Upper lobe of left lung (tissue), 6 donors: ENCODE data around the gene SNX10. TPM values are rescaled to one million over a fixed set of nuclear protein-coding genes. Genes with fewer than 3 reads are reported as not detected.

ENCODE experiments used
- ATAC-seq, 2 donors: fragments of 200-7000 bp; cut with Tn5 transposase; one replicate each; pipeline ENCODE4 v1.9.1; 2022; ENCODE audit warnings: mild to moderate bottlenecking in 2 of 2, moderate library complexity in 2 of 2; ENCODE audit not compliant: low FRiP score in 2 of 2
- DNase-seq, 2 donors: peaks; one replicate each; pipeline ENCODE4 v3.0.0-alpha.2; 2019 to 2020
- H3K27ac ChIP-seq, 4 donors: fragments of 200-600 bp; sonication (generic); one replicate each; pipeline ENCODE4 v1.5.1; 2016 to 2019
- H3K27me3 ChIP-seq, 4 donors: fragments of 200-600 bp; sonication (generic); one replicate each; pipeline ENCODE4 v1.5.1; 2017 to 2019
- H3K36me3 ChIP-seq, 4 donors: fragments of 200-600 bp; sonication (generic); one replicate each; pipeline ENCODE4 v1.5.1; 2016 to 2019
- H3K4me1 ChIP-seq, 4 donors: fragments of 200-600 bp; sonication (generic); one replicate each; pipeline ENCODE4 v1.5.1; 2018 to 2019
- H3K4me3 ChIP-seq, 4 donors: fragments of 200-600 bp; sonication (generic); one replicate each; pipeline ENCODE4 v1.5.1; 2017 to 2019; ENCODE audit warnings: mild to moderate bottlenecking in 2 of 4, moderate library complexity in 1 of 4
- H3K9me3 ChIP-seq, 4 donors: fragments of 200-600 bp; sonication (generic); one replicate each; pipeline ENCODE4 v1.5.1; 2018 to 2019
- CTCF ChIP-seq, 6 experiments: fragments of 450-650 bp in 4 of 6; fragments of 200-600 bp in 2 of 6; sonication (generic) in 2 of 6; IDR thresholded peaks; one replicate each; pipeline ENCODE4 v1.5.1; 2016 to 2019; ENCODE audit warnings: antibody characterized with exemption in 6 of 6
- EP300 ChIP-seq, 4 donors: sonication (generic); formaldehyde crosslinking; IDR thresholded peaks; one replicate each; pipeline ENCODE4 v1.5.1; 2017; ENCODE audit warnings: antibody characterized with exemption in 4 of 4, control low read depth in 2 of 4
- POLR2A ChIP-seq, 4 donors: fragments of 450-650 bp; IDR thresholded peaks; one replicate each; pipeline ENCODE4 v1.5.1; 2016 to 2017; ENCODE audit warnings: antibody characterized with exemption in 4 of 4, mild to moderate bottlenecking in 2 of 4
- POLR2AphosphoS5 ChIP-seq, 2 donors: sonication (generic); formaldehyde crosslinking; IDR thresholded peaks; one replicate each; pipeline ENCODE4 v1.5.1; 2017; ENCODE audit warnings: antibody characterized with exemption in 2 of 2
- WGBS, 2 donors: methylation state at CpG; one replicate each; pipeline ENCODE4 v1.1.5; 2017 to 2018; 5-methylcytosine and 5-hydroxymethylcytosine counted together
- total RNA-seq, 6 donors: library from RNA; depleted of rRNA in 4 of 6; stranded (reverse); fragments of >200 nt in 4 of 6; gene quantifications; one replicate each; pipeline versions ENCODE4 v1.1.0 to v1.2.1, GENCODE V29; 2016 to 2021
- donor health status: DM: no; HTN: no; CAD: no; lungs with moderate emphysema.
- donor health status: DM: no; HTN: yes; CAD: no; lungs with severe emphysema.

SNX10 gene
- total RNA-seq, 6 donors from 2014 or later, result 24.1 to 78.6 (median 36.4) TPM

GRCh38 chr7:26307226-26307625, 15.6 kb downstream of the SNX10 start:
- DNase-seq (peak in 1 of 2 donors; percentile 73), ATAC-seq (peak; percentile 50 to 78)
- TF ChIP-seq POLR2A (IDR thresholded peaks at IDR 0.05) (peak in 1 of 4 donors; percentile 42), EP300 (IDR thresholded peaks at IDR 0.05) (peak in 3 of 4 donors; percentile 19 to 68 (median 24)), CTCF (IDR thresholded peaks at IDR 0.05) (no peak), POLR2AphosphoS5 (IDR thresholded peaks at IDR 0.05) (peak; percentile 47 to 55)
- WGBS, 2 donors, result 69 to 74% methylated on average over 6 of the region's 6 CpGs
- Histone ChIP-seq H3K4me3 (no peak overlapping the region), H3K27me3 (no peaks in the 10 kb centered on the region), H3K36me3 (no peaks in the 10 kb centered on the region), H3K9me3 (no peaks in the 10 kb centered on the region), H3K4me1 (peaks cover 0 to 12% (median 3%) of the 10 kb centered on the region in 4 donors), H3K27ac (peak overlapping the region; percentile 72 to 82 (median 78))

GRCh38 chr7:26307791-26308190, 16.1 kb downstream of the SNX10 start:
- H3K4me3 ChIP-seq, result no peak overlapping the region
- no peaks in the 10 kb centered on the region for H3K36me3 ChIP-seq
- DNase-seq (no peak), ATAC-seq (no peak)
- H3K27ac ChIP-seq, result peak overlapping the region; percentile 72 to 82 (median 78)
- H3K9me3 ChIP-seq, result no peaks in the 10 kb centered on the region
- WGBS, 2 donors, result 92 to 94% methylated on average over 1 of the region's 1 CpG
- H3K4me1 ChIP-seq, result peaks cover 0 to 12% (median 4%) of the 10 kb centered on the region in 4 donors
- H3K27me3 ChIP-seq, result no peaks in the 10 kb centered on the region
- TF ChIP-seq CTCF (IDR thresholded peaks at IDR 0.05) (no peak), POLR2A (IDR thresholded peaks at IDR 0.05) (no peak), POLR2AphosphoS5 (IDR thresholded peaks at IDR 0.05) (no peak), EP300 (IDR thresholded peaks at IDR 0.05) (no peak)

- ATAC-seq (no peak), DNase-seq (no peak)
- no peaks in the 10 kb centered on the region for H3K9me3 ChIP-seq
- no peaks in the 10 kb centered on the region for H3K36me3 ChIP-seq
- H3K27ac ChIP-seq, result peak overlapping the region in 2 of 4 donors; percentile 72 to 82
- peaks cover 0 to 12% (median 4%) of the 10 kb centered on the region in 4 donors for H3K4me1 ChIP-seq
- WGBS, 2 donors, result 95 to 98% methylated on average over 4 of the region's 4 CpGs
- H3K27me3 ChIP-seq, result no peaks in the 10 kb centered on the region
- TF ChIP-seq CTCF (IDR thresholded peaks at IDR 0.05), result no peak
- no peak for TF ChIP-seq POLR2A (IDR thresholded peaks at IDR 0.05)
- TF ChIP-seq POLR2AphosphoS5 (IDR thresholded peaks at IDR 0.05), result no peak
- no peak for TF ChIP-seq EP300 (IDR thresholded peaks at IDR 0.05)
- H3K4me3 ChIP-seq, result no peak overlapping the region
Measured at GRCh38 chr7:26308551-26308950, 16.9 kb downstream of the SNX10 start.

- ATAC-seq, result no peak
- no peak for TF ChIP-seq POLR2A (IDR thresholded peaks at IDR 0.05)
- TF ChIP-seq POLR2AphosphoS5 (IDR thresholded peaks at IDR 0.05), result no peak
- TF ChIP-seq CTCF (IDR thresholded peaks at IDR 0.05), result no peak
- TF ChIP-seq EP300 (IDR thresholded peaks at IDR 0.05), result no peak
- no peak for DNase-seq
- H3K27me3 ChIP-seq, result no peaks in the 10 kb centered on the region
- H3K4me1 ChIP-seq, result peaks cover 0 to 12% (median 4%) of the 10 kb centered on the region in 4 donors
- WGBS, 2 donors, result 95% methylated on average over 5 of the region's 5 CpGs
- no peaks in the 10 kb centered on the region for H3K9me3 ChIP-seq
- H3K27ac ChIP-seq, result peak overlapping the region in 1 of 4 donors; percentile 72
- H3K4me3 ChIP-seq, result no peak overlapping the region
- no peaks in the 10 kb centered on the region for H3K36me3 ChIP-seq
Measured at GRCh38 chr7:26309089-26309488, 17.4 kb downstream of the SNX10 start.

- no peak overlapping the region for H3K4me3 ChIP-seq
- H3K4me1 ChIP-seq, result peaks cover 0 to 8% (median 2%) of the 10 kb centered on the region in 4 donors
- peak overlapping the region in 1 of 4 donors; percentile 35 for H3K27ac ChIP-seq
- H3K36me3 ChIP-seq, result no peaks in the 10 kb centered on the region
- H3K27me3 ChIP-seq, result no peaks in the 10 kb centered on the region
- TF ChIP-seq CTCF (IDR thresholded peaks at IDR 0.05), result no peak
- DNase-seq (no peak), ATAC-seq (peak in 1 of 2 donors; percentile 27)
- no peaks in the 10 kb centered on the region for H3K9me3 ChIP-seq
- WGBS, 2 donors, result 68 to 87% methylated on average over 4 of the region's 4 CpGs
Measured at GRCh38 chr7:26311798-26312197, 20.1 kb downstream of the SNX10 start.
